ENCODE measurements around the gene ARID3C.

ARID3C gene

DNA sequence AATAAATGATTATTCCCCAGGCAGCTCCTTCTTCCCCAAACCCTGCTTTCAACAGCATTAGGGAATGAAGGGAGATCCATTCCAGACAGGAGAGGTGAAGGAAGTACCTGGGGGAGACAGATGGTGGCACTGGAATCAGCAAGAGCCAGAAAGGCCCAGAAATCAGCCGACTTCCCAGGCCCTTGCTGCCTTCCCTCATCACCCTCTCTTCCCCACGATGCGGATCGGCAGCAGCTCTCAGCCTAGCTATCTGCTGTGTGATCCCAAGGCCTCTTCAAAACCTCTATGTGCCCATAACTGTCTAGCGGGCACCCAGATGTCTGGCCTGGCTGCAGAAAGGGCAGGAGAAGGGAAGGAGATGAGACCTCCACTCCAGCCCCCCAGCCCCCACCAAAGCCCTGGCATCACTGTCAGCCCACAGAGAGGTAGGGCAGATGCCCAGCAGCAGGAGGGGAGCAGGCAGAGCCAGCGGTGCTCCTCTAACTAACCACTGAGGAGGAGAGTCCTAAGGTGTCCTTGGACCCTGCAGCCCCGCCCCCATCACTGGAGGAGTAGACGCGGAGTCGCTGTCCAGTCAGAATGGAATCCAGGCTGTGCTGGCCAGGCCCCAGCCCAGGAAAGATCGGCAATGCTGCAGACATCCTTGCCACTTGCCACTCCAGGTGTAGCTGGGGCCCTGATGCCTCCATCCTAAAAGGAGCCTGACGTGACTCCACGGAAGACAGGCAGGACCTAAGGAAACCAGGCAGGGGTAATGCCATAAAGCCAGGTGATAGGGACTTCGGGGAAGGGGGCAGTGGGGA lies 52.1 kb downstream of the ARID3C start:
- FAIRE-seq = no peak

DNA sequence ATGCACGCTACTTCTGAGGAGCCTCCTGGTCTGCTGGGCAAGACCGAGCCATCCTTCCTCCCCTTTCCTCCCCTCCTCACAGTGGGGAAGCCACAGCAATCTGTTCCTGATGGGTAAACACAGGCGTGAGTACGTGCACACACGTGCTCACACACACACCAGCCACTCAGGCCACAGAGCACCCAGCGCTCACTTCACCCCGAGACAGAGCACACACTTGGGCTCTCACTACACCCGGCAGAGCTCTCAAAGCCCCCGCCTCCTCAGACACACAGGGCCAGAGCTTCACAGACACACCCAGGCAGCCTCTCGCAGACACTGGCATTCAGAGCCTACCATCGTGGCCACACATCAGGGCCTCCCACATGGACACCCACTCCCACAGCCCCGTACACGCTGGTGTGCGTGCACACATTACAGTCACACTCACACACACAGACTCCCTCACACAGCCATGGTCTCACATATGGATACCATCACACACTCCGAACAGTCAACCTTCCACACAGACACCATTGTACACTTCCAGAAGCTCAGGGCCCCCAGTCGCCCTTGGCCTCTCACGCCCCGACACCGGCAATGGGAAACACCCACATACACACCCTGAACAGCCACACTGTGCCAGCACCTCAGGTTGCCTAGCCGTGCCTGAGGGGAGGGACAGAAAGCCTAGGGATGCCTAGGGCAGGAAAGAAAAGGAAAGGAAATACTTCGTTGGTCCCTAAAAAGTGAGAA lies 52.8 kb downstream of the ARID3C start:
- no peak for FAIRE-seq

DNA sequence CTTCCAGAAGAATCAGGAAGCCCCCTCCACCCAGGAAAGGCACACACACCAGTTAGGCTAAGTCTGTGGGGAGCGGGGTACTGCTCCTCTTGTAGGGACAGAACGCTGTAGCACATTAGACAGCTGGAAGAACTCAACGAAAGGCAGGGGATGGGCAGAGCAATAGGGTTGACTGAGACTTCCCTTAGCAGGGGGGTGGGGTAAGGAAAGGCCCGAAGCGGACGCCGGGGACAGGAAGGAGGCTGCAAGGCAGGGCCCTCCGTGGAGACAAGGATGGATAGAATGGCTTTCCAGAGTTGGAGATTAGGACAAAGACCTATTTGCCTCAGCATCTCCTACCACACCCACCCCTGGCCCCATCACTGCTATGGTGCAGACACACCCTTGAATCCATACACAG lies 53.6 kb downstream of the ARID3C start:
- no peak for FAIRE-seq

DNA sequence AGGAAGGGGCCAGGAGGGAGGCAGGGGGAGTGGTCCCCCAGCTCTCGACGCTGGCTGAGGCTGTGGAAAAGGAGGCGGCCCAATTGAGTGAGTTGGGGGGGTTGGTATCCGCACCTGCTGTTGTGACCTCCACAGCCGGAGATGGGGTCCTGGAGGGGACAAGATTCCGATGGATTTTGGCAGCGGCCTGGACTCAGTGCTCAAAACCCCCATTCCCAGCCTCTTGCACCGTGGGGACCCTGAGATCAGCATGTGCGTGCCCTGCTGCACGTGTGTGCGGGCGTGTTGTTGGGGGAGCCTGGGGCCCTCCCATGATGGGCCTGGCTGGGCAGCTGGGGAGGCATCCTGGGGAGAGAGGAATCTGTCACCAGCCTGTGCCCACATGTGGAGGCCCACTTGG lies 54.3 kb downstream of the ARID3C start:
- no peak for FAIRE-seq

DNA sequence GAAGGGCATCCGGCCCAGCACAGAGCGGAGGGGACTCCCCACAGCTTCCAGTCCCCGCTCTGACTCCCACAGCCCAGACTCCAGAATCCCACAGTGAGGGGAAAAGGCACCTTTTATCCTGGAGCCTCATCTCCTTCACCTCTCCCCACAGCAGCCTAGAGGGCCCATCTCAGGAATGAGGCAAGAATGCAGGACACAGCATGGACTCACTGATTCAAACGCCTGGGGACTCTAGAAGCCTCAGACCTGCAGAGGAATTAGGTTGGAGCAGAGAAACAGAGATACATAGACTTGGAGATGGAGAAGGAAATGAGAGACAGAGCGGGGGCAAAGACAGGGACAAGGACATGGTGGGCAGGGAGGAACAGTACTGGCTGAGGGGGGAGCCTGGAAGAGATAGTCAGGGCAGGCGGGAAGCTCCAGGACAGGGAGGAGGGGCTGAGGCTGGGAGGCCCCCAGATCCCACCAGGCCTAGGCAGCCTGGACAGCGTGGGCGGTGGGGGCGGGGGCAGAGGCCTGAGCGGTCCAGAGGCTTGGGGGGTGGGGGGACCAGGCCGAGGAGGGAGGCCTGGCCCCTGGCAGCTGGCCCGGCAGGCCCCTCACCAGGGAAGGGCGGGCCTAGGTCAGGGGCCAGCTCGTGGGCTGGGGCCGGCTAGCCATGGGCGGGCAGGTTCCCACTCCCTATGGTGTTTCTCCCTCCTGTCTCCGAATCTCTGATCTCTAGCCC lies 55.1 kb downstream of the ARID3C start:
- no peak for FAIRE-seq

DNA sequence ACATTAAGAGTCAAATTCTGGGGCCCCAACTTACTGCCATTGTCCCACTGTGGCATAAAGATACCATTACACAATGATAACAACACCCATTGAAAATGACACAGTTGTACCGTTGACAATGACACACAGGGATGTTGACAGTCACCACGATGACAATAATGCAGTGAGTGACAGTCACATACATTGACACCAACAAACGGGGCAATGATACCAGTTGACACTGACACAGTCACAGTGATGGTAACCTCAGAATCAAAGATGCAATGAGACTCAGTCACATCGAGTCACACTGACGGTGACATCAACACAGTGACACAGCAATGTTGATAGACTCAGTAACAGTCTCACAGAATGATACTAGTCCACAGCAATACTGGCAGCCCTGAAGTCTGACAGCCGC lies 56.2 kb downstream of the ARID3C start:
- FAIRE-seq = no peak

DNA sequence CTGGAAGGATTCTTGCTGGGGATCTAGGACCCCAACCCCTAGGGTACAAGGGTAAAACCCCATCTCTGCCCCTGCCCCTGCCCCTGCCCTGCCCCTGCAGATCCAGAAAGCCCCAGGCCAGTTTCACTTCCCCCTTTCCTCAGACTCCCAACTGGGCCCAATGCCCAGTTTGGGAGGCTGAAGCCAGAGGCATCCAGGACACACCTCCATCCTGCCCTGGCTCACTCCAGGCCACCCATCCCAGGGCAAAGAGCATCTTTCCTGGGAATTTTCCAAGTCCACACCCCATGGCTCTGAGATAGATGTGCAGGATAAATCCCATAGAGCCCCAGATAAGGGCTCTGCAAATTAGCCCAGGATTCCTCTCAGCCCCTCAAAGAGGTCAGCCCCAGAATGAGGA lies 56.8 kb downstream of the ARID3C start:
- no peak for FAIRE-seq

DNA sequence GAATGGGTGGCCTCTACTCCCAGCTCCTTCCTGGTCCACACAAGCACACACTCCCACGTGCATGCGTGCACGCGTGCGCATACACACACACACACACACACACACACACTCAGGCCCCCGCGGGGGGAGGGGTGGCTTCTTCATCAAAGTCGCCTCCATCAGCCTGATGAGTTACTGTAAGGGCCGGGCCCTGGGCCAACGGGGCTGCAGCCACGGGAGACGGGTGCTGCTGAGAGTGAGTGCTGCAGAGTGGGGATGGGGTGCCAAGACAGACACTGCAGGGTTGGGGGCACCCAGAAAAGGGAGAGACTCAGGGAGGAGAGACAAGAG lies 57.4 kb downstream of the ARID3C start:
- FAIRE-seq = no peak

All from endometrium (tissue), 2 donors.